Chondrocyte (in vitro differentiated cells): Measurements from ENCODE around the gene PTCRA. TPM values are rescaled to one million over a fixed set of nuclear protein-coding genes. Genes with fewer than 3 reads are reported as not detected.

Experiments
- DNase-seq: peaks from one replicate; pipeline ENCODE4 v3.0.0; 2021; ENCODE audit warnings: mixed read lengths, low spot score
- H3K27ac Mint-ChIP-seq: one replicate; pipeline ENCODE4 v1.8.0; 2021; ENCODE audit warnings: mild to moderate bottlenecking, moderate library complexity, mixed read lengths; ENCODE audit not compliant: unreplicated experiment
- H3K27me3 Mint-ChIP-seq: 2 replicates; pipeline ENCODE4 v1.8.0; 2021; ENCODE audit warnings: low read depth, mixed read lengths
- H3K36me3 Mint-ChIP-seq: 2 replicates; pipeline ENCODE4 v1.8.0; 2021; ENCODE audit warnings: low read depth, mixed read lengths
- H3K4me1 Mint-ChIP-seq: 2 replicates; pipeline ENCODE4 v1.8.0; 2021; ENCODE audit warnings: low read depth, mild to moderate bottlenecking, mixed read lengths
- H3K4me3 Mint-ChIP-seq: one replicate; pipeline ENCODE4 v1.8.0; 2021; ENCODE audit warnings: mild to moderate bottlenecking, moderate library complexity, mixed read lengths; ENCODE audit not compliant: unreplicated experiment
- H3K9me3 Mint-ChIP-seq: 2 replicates; pipeline ENCODE4 v1.8.0; 2021; ENCODE audit warnings: low read depth, mixed read lengths
- CTCF ChIP-seq: fragments of 200-600 bp; sonication (generic); IDR thresholded peaks from 2 replicates; pipeline ENCODE4 v1.5.0; 2021; ENCODE audit warnings: antibody characterized with exemption, mild to moderate bottlenecking, moderate library complexity
- total RNA-seq: library from RNA; stranded (reverse); gene quantifications from 3 replicates; pipeline ENCODE4 v1.2.1, GENCODE V29; 2021

The PTCRA gene
- total RNA-seq, 1 donor from 2014 or later = not detected

GRCh38 chr6:42971746-42972327 lies 56.0 kb downstream of the PTCRA start:
- no peak overlapping the region for H3K27ac Mint-ChIP-seq
- H3K9me3 Mint-ChIP-seq = no peaks in the 10 kb centered on the region
- H3K27me3 Mint-ChIP-seq = no peaks in the 10 kb centered on the region
- peaks cover 9% of the 10 kb centered on the region for H3K36me3 Mint-ChIP-seq
- H3K4me3 Mint-ChIP-seq = no peak overlapping the region
- H3K4me1 Mint-ChIP-seq = peaks cover 12% of the 10 kb centered on the region
- no peak for DNase-seq
- TF ChIP-seq CTCF = no peak

GRCh38 chr6:42973926-42974325 lies 58.1 kb downstream of the PTCRA start:
- Mint-ChIP-seq H3K36me3 (peaks cover 5% of the 10 kb centered on the region), H3K27me3 (no peaks in the 10 kb centered on the region), H3K4me3 (no peak overlapping the region), H3K9me3 (no peaks in the 10 kb centered on the region), H3K27ac (no peak overlapping the region), H3K4me1 (peaks cover 24% of the 10 kb centered on the region)
- DNase-seq = no peak
- TF ChIP-seq CTCF = no peak

- H3K4me1 Mint-ChIP-seq = peaks cover 34% of the 10 kb centered on the region
- no peak for TF ChIP-seq CTCF
- no peak overlapping the region for H3K4me3 Mint-ChIP-seq
- H3K27me3 Mint-ChIP-seq = no peaks in the 10 kb centered on the region
- H3K36me3 Mint-ChIP-seq = peaks cover 5% of the 10 kb centered on the region
- H3K27ac Mint-ChIP-seq = no peak overlapping the region
- DNase-seq = no peak
- no peaks in the 10 kb centered on the region for H3K9me3 Mint-ChIP-seq
These were observed 59.2 kb downstream of the PTCRA start for GRCh38 chr6:42974919-42975505.

Other genes with a start within 250 kb of the PTCRA start
- not detected in 3 replicates for gene PRPH2, start 193.5 kb upstream of the PTCRA start, total RNA-seq
- 17.5 to 19.3 TPM (median 18.4 TPM) in 3 replicates for gene TBCC, start 169.9 kb upstream of the PTCRA start, total RNA-seq
- gene BICRAL, start 134.0 kb upstream of the PTCRA start, total RNA-seq = 9.2 to 10.8 TPM (median 9.7 TPM) in 3 replicates
- 56.4 to 62.7 TPM (median 58.6 TPM) in 3 replicates for gene RPL7L1, start 36.4 kb upstream of the PTCRA start, total RNA-seq
- gene CNPY3, start 13.4 kb downstream of the PTCRA start, total RNA-seq = 41.0 to 57.9 TPM (median 45.5 TPM) in 3 replicates
- gene GNMT, start 44.7 kb downstream of the PTCRA start, total RNA-seq = 0.53 TPM in 1 of 3 replicates, not detected in the others
- gene PEX6, start 63.1 kb downstream of the PTCRA start, total RNA-seq = 16.0 to 30.5 TPM (median 17.0 TPM) in 3 replicates
- gene PPP2R5D, start 68.5 kb downstream of the PTCRA start, total RNA-seq = 34.0 to 40.4 TPM (median 39.3 TPM) in 3 replicates
- gene MEA1, start 97.9 kb downstream of the PTCRA start, total RNA-seq = 71.1 to 86.2 TPM (median 71.6 TPM) in 3 replicates
- gene KLHDC3, start 98.2 kb downstream of the PTCRA start, total RNA-seq = 66.3 to 96.9 TPM (median 90.3 TPM) in 3 replicates
- gene RRP36, start 105.6 kb downstream of the PTCRA start, total RNA-seq = 58.6 to 75.2 TPM (median 63.2 TPM) in 3 replicates
- 53.6 to 64.8 TPM (median 54.3 TPM) in 3 replicates for gene CUL7, start 137.8 kb downstream of the PTCRA start, total RNA-seq
- gene MRPL2, start 143.4 kb downstream of the PTCRA start, total RNA-seq = 42.6 to 46.6 TPM (median 42.9 TPM) in 3 replicates
- gene KLC4, start 143.6 kb downstream of the PTCRA start, total RNA-seq = 30.0 to 37.0 TPM (median 32.3 TPM) in 3 replicates
- 282 to 293 TPM (median 288 TPM) in 3 replicates for gene PTK7, start 160.3 kb downstream of the PTCRA start, total RNA-seq